Left ventricle myocardium inferior (tissue), 1 donor: ENCODE measurements around the gene DTNA. TPM values are rescaled to one million over a fixed set of nuclear protein-coding genes. Genes with fewer than 3 reads are reported as not detected.
"Not testable (repeated sequence)": the region's sequence is repeated elsewhere in the genome, so short reads cannot be mapped to it uniquely, and the experiment has no call there.

Source experiments
- DNase-seq: peaks from one replicate; pipeline ENCODE4 v3.0.0-alpha.2; 2020
- H3K27ac ChIP-seq: fragments of 200-600 bp; replicated peaks from 2 replicates; pipeline ENCODE4 v1.8.0; 2021
- H3K27me3 ChIP-seq: fragments of 200-600 bp; 2 replicates; pipeline ENCODE4 v1.8.0; 2021; ENCODE audit warnings: low read depth
- H3K36me3 ChIP-seq: fragments of 200-600 bp; 2 replicates; pipeline ENCODE4 v1.8.0; 2021
- H3K4me1 ChIP-seq: fragments of 200-600 bp; 2 replicates; pipeline ENCODE4 v1.8.0; 2021
- H3K4me3 ChIP-seq: fragments of 200-600 bp; 2 replicates; pipeline ENCODE4 v1.8.0; 2021; ENCODE audit warnings: mild to moderate bottlenecking, moderate library complexity
- H3K9me3 ChIP-seq: fragments of 200-600 bp; replicated peaks from 2 replicates; pipeline ENCODE4 v1.8.0; 2021
- intact Hi-C: fragments of 100-400 bp; cut with micrococcal nuclease; formaldehyde crosslinking; loops from one replicate; pipeline ENCODE4 v1.11.0; 2022
- total RNA-seq: library from RNA; stranded (reverse); fragmentation: NEBNext Ultra II Directional; extraction: Animal tissue kit (Norgen Biotek cat#: 25700); gene quantifications from one replicate; pipeline ENCODE4 v1.2.1, GENCODE V29; 2021
- TF ChIP-seq, protein P1 (sequence below): fragments of 200-600 bp; IDR thresholded peaks from 2 replicates; pipeline ENCODE4 v1.8.0; 2021; ENCODE audit warnings: antibody characterized with exemption, mild to moderate bottlenecking, borderline replicate concordance
- donor health status: DM: no; HTN: yes; CAD: no; lungs with severe emphysema.

The DTNA gene
- total RNA-seq, 1 donor from 2014 or later, result 167 TPM

DNA sequence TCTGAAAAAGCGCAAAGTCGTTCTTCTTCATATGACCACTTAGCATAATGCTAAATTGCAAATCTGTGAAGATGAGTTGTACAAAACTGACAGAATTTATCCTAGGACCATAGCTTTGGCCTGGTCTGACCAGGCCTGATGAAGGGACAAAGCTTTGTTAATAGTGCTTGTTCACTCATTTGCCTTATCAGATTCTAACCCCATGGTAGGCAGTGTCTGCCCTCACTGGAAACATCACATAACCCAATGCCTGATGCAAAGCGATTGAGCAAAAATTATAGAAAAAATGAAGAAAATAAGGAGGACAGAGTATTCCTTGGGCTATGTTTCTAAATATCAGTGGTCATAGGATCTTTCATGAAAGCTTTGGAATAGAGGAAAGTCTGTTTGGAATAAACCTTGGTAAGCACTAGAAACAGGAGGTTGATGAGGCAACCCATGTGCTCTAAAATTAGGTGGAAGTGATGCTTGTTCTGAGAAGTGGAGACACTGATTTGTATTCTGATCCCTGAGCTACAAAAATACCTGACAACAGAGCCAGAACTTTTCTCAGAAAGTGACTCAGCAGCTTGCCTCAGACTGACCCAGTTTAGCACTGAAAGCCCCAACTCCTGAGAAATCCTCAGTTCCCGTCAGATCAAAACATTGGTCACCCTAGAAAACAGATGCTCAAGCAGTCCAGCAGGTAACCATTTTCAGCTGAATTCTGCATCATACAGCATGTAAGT is 199.7 kb downstream of the DTNA start:
- H3K36me3 ChIP-seq, result no peaks in the 10 kb centered on the region
- H3K4me1 ChIP-seq, result peaks cover 7% of the 10 kb centered on the region
- no peak for DNase-seq
- no peak overlapping the region for H3K27ac ChIP-seq
- no peak overlapping the region for H3K4me3 ChIP-seq
- TF ChIP-seq, protein P1, sequence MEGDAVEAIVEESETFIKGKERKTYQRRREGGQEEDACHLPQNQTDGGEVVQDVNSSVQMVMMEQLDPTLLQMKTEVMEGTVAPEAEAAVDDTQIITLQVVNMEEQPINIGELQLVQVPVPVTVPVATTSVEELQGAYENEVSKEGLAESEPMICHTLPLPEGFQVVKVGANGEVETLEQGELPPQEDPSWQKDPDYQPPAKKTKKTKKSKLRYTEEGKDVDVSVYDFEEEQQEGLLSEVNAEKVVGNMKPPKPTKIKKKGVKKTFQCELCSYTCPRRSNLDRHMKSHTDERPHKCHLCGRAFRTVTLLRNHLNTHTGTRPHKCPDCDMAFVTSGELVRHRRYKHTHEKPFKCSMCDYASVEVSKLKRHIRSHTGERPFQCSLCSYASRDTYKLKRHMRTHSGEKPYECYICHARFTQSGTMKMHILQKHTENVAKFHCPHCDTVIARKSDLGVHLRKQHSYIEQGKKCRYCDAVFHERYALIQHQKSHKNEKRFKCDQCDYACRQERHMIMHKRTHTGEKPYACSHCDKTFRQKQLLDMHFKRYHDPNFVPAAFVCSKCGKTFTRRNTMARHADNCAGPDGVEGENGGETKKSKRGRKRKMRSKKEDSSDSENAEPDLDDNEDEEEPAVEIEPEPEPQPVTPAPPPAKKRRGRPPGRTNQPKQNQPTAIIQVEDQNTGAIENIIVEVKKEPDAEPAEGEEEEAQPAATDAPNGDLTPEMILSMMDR, result no peak
- no peaks in the 10 kb centered on the region for H3K9me3 ChIP-seq
- intact Hi-C loops, result no loop called here
- no peaks in the 10 kb centered on the region for H3K27me3 ChIP-seq

DNA sequence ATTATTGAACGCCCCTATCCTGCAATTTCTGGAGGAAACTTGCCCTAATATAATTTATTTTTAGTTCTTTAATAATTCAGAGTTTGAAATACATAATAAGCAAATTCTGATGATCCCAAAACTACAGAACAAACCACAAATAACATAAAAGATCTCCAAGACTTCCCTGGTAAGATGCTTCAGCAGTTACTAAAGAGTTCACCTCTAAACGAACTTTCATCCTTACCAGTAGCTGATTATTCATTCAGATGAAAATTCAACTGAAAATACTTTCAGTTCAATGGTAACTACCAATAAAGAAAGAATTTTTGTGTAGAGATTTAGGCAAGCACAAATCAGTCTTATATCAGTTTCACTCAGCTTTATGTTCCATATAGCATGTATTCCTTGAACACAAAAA is 201.0 kb downstream of the DTNA start:
- Histone ChIP-seq H3K36me3 (no peaks in the 10 kb centered on the region), H3K27me3 (no peaks in the 10 kb centered on the region), H3K9me3 (no peaks in the 10 kb centered on the region), H3K27ac (no peak overlapping the region), H3K4me1 (peaks cover 7% of the 10 kb centered on the region), H3K4me3 (no peak overlapping the region)
- intact Hi-C loops, result no loop called here
- TF ChIP-seq, protein P1, result no peak
- no peak for DNase-seq

DNA sequence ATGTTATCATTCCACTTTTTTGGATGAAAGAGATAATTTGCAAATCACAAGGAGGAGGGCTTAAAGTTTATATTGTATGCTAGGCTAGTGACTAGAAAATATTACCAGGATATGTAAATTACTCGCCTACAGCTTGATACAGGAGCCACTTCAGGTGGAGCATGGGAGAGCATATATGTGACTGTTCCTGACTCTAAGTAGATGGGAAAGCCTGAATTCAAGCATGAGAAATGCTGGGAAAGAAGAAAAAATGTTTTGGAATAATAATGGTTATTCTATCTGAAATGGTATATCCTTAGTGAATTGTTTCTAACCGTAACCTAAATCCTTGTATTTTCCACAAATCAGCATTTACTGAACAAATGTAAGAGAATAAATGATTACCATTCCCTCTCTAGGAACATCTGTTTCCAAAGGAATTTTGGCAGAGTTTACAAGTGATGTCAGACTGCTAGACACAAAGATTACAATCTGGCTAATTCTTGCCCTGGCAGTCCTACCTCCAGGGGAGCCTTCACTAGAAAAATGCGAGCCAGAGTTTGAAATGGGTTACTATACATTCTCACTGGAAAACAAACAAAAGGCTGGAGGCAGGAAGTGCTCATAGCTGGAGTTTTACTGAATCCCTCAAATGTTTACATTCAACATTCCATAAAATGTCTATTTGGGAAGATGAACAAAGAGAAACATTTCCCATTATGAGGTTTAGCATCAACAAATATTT is 201.7 kb downstream of the DTNA start:
- H3K4me3 ChIP-seq, result no peak overlapping the region
- intact Hi-C loops, result no loop called here
- TF ChIP-seq, protein P1, result no peak

DNA sequence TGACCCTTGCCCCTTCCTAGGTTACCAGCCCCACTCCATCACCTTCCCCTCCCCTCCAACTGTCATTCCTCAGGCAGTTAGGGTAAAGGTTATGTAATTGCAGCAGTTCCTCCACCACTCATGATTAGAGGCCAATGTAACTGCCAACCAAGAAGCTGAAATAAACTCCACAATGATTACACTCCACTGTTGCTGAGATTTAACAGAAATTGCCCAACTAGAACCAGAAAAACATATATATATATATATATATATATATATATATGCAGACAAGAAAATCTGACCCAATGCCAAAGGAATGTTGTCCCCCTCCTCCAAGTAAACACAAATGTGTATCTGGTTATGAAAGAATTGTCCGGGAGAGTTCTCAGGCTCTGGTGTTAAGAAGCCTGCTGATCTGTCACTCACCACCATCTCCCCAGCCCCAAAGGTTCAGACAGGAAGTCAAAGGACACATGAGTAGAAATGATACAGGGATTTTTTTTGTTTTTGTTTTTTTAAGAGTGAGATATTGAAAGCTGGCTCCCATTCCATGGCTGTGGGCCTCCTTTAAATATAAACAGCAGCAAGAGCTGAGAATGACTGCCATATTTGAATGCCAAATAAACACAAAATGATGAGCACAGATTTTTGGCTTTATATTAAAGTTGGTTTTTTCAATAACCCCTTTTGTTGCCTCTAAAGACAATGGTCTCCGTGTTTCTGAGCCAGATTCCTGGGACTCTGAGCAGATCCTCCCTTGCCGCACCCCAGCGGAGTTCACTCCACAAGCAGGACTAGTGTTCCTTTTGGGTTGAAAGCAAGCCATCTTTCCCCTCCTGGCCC is 204.0 kb downstream of the DTNA start:
- intact Hi-C loops, result no loop called here
- peaks cover 7% of the 10 kb centered on the region for H3K4me1 ChIP-seq
- no peaks in the 10 kb centered on the region for H3K27me3 ChIP-seq
- no peak for DNase-seq
- no peaks in the 10 kb centered on the region for H3K9me3 ChIP-seq
- no peak overlapping the region for H3K4me3 ChIP-seq
- TF ChIP-seq, protein P1, result no peak
- H3K36me3 ChIP-seq, result no peaks in the 10 kb centered on the region
- H3K27ac ChIP-seq, result no peak overlapping the region

More for the DNA sequence above, 201.7 kb downstream of the DTNA start:
- Histone ChIP-seq H3K36me3 (no peaks in the 10 kb centered on the region), H3K4me1 (peaks cover 7% of the 10 kb centered on the region), H3K27me3 (no peaks in the 10 kb centered on the region), H3K9me3 (no peaks in the 10 kb centered on the region), H3K27ac (no peak overlapping the region)
- no peak for DNase-seq

DNA sequence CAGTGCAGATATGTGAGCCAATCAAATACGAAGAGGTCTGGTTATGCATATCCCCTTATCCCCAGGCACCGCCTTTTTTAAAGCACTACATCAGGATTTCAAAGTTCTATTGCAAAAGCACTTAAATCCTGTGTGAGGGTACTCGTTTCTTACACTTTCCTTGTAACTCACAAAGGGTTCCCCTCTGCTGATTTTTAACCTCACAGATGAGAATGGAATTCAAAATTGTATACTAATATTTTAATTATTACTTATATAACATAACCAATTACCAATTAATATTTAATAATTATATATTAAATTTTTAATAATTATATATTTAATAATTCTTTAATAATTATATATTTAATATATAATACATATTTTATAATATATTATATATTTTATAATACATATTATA is 204.9 kb downstream of the DTNA start:
- Histone ChIP-seq H3K9me3 (no peaks in the 10 kb centered on the region), H3K4me3 (no peak overlapping the region), H3K36me3 (no peaks in the 10 kb centered on the region), H3K4me1 (peaks cover 1% of the 10 kb centered on the region), H3K27ac (no peak overlapping the region), H3K27me3 (no peaks in the 10 kb centered on the region)
- intact Hi-C loops, result no loop called here
- TF ChIP-seq, protein P1, result no peak
- DNase-seq, result no peak

DNA sequence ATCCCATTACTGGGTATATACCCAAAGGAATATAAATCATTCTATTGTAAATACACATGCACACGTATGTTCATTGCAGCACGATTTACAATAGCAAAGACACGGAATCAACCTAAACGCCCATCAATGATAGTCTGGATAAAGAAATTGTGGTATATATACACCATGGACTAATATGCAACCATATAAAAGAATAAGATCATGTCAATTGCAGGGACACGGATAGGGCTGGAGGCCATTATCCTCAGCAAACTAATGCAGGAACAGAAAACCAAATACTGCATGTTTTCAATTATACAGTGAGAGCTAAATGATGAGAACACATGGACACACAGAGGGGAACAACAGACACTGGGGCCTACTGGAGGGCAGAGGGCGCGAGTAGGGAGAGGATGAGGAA is 206.4 kb downstream of the DTNA start:
- H3K27ac ChIP-seq, result not testable (repeated sequence)

More for the DNA sequence above, 206.4 kb downstream of the DTNA start:
- H3K4me1 ChIP-seq, H3K36me3 ChIP-seq, H3K9me3 ChIP-seq, DNase-seq, intact Hi-C loops, H3K4me3 ChIP-seq, H3K27me3 ChIP-seq: not testable (repeated sequence)
